WI38 (cell line): ENCODE data around the gene CPT1B.
"Not testable (repeated sequence)": the region's sequence is repeated elsewhere in the genome, so short reads cannot be mapped to it uniquely, and the experiment has no call there.

ENCODE experiments used
- H3K4me3 ChIP-seq: 2 replicates; pipeline ENCODE4 v1.5.1; 2011; ENCODE audit warnings: low read depth, mild to moderate bottlenecking, control low read depth, low read length
- CTCF ChIP-seq: IDR thresholded peaks from 2 replicates; pipeline ENCODE4 v1.5.1; 2012; ENCODE audit warnings: low read depth, mild to moderate bottlenecking, control low read depth, low read length

The CPT1B gene

GRCh38 chr22:50537765-50538164, 40.5 kb downstream of the CPT1B start:
- no peak for TF ChIP-seq CTCF
- H3K4me3 ChIP-seq, result no peak overlapping the region

- H3K4me3 ChIP-seq, result no peak overlapping the region
- TF ChIP-seq CTCF, result no peak
Measured at GRCh38 chr22:50536226-50536625, 42.0 kb downstream of the CPT1B start.

GRCh38 chr22:50535113-50535512, 43.1 kb downstream of the CPT1B start:
- H3K4me3 ChIP-seq, result no peak overlapping the region
- no peak for TF ChIP-seq CTCF

- H3K4me3 ChIP-seq, result not testable (repeated sequence)
Measured at GRCh38 chr22:50533856-50534711, 44.1 kb downstream of the CPT1B start.

GRCh38 chr22:50532824-50533796, 45.1 kb downstream of the CPT1B start:
- no peak for TF ChIP-seq CTCF
- no peak overlapping the region for H3K4me3 ChIP-seq

GRCh38 chr22:50531962-50532674, 46.1 kb downstream of the CPT1B start:
- no peak for TF ChIP-seq CTCF
- H3K4me3 ChIP-seq, result peak overlapping the region; percentile 53

- H3K4me3 ChIP-seq, result peak overlapping the region; percentile 53
- TF ChIP-seq CTCF, result no peak
Measured at GRCh38 chr22:50531546-50531961, 46.7 kb downstream of the CPT1B start.
